22Rv1 (cell line): Measurements from ENCODE around the gene ACR.

Experiments used
- ZFX ChIP-seq: fragments of 450-650 bp; IDR thresholded peaks from 2 replicates; pipeline ENCODE4 v1.6.1; 2017; ENCODE audit warnings: antibody characterized with exemption, borderline replicate concordance
- TF ChIP-seq, protein P1 (sequence below): fragments of 450-650 bp; IDR thresholded peaks from 2 replicates; pipeline ENCODE4 v1.5.1; 2017; ENCODE audit warnings: mild to moderate bottlenecking

DNA sequence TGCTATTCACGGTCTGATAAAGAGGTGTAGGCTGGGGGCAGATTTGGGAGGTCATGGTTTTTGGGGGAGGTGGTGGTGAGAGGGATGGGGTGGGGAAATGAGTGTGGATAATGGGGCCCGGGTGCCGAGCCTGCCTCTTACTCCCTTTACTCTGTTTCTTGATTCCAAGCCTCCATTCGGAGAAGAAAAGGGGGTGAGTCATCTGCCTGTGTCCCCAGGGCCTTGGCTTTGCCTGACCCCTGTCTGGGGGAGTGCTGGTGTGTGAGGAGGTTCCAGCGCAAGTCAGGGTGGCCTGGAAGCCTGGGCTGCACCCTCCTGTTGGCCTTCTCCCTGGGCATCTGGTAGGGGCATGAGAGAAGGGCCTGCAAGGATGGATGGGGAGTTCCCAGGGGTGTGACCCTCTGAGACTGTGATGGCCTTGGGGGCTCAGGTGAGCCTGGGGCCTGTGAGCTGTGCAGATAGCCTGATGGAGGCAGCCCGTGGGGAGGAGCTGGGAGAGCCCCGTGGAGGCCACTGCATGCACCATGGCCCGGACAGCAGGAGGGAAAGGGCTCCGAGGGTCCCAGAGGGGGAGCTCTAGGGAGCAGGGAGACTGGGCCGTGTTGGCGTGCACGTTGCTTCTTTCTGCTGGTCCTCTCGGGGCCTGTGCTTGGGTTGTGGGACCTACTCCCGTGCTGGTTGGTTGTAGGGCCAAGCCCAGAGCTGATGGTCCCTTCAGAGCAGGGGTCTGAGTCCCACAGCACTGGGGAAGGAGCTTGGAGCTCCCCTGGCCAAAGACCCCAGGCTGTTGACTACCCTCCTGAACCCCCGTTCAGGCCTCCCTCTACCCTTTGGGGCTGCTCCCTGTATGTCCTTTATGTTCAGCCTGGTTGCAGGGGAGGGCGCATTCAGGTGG, 26.3 kb upstream of the ACR start:
- TF ChIP-seq, protein P1, sequence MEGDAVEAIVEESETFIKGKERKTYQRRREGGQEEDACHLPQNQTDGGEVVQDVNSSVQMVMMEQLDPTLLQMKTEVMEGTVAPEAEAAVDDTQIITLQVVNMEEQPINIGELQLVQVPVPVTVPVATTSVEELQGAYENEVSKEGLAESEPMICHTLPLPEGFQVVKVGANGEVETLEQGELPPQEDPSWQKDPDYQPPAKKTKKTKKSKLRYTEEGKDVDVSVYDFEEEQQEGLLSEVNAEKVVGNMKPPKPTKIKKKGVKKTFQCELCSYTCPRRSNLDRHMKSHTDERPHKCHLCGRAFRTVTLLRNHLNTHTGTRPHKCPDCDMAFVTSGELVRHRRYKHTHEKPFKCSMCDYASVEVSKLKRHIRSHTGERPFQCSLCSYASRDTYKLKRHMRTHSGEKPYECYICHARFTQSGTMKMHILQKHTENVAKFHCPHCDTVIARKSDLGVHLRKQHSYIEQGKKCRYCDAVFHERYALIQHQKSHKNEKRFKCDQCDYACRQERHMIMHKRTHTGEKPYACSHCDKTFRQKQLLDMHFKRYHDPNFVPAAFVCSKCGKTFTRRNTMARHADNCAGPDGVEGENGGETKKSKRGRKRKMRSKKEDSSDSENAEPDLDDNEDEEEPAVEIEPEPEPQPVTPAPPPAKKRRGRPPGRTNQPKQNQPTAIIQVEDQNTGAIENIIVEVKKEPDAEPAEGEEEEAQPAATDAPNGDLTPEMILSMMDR, result no peak
- TF ChIP-seq ZFX, result no peak
